Measurements from ENCODE around the gene TTC6.

DNA sequence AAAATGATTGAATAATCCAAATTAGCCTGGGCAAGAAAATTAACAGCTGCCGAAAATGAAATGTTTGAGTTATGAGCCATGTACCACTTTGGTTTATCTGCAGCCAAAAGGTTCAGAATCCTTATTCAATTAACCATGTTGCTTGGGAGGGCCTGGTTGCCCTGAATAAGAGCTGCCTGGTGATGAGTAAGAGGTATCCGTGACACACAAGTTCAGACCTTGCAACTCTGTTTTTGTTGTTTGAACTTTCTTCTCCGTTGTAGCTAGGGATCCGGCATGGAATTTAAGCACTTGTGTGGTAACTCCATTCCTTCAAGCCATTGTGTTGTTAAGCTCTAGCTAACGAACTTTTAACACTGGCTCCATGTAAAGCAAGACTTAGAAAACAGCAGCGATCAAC, 36.0 kb upstream of the TTC6 start:
- TF ChIP-seq POLR2AphosphoS5 (IDR thresholded peaks at IDR 0.05; ENCODE audit: low read depth, low read length) (no peak), TCF7L2 (IDR thresholded peaks at IDR 0.05; ENCODE audit: low read depth, low read length) (no peak)
- TF ChIP-seq, protein P1, sequence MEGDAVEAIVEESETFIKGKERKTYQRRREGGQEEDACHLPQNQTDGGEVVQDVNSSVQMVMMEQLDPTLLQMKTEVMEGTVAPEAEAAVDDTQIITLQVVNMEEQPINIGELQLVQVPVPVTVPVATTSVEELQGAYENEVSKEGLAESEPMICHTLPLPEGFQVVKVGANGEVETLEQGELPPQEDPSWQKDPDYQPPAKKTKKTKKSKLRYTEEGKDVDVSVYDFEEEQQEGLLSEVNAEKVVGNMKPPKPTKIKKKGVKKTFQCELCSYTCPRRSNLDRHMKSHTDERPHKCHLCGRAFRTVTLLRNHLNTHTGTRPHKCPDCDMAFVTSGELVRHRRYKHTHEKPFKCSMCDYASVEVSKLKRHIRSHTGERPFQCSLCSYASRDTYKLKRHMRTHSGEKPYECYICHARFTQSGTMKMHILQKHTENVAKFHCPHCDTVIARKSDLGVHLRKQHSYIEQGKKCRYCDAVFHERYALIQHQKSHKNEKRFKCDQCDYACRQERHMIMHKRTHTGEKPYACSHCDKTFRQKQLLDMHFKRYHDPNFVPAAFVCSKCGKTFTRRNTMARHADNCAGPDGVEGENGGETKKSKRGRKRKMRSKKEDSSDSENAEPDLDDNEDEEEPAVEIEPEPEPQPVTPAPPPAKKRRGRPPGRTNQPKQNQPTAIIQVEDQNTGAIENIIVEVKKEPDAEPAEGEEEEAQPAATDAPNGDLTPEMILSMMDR (IDR thresholded peaks at IDR 0.05): no peak

All from Panc1 (cell line).